ENCODE results near the gene ITPKB.

ITPKB gene

DNA sequence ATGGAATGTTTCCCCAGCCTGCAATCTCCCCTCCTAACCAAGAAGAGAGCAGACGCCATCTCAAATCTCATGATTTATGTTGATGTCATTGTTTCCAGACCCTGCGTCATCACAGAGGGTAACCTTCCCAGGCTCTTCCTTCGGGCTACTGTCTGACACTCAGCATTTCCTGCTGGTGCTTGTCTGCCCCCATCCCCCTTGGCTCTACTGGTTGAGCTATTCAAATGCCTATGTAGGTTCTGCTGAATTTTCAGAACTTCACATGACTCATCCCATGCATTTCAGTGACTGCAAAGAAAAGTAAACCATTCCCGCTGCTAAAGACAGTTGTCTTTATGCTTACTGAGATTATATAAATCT lies 24.8 kb upstream of the ITPKB start:
- Histone ChIP-seq H4K20me1 (ENCODE audit: insufficient read depth, low read length) (no peaks in the 10 kb centered on the region), H3K4me3 (ENCODE audit: low read length) (peak overlapping the region; percentile 9; the same call in 1 of the 2 replicates), H3K4me2 (ENCODE audit: low read depth, low read length) (peak overlapping the region; percentile 78), H3K36me3 (replicated peaks; ENCODE audit: insufficient read depth, low read length) (no peaks in the 10 kb centered on the region), H3K9me3 (replicated peaks; ENCODE audit: insufficient read depth, low read length) (no peaks in the 10 kb centered on the region), H3K27ac (ENCODE audit: low read length) (peak overlapping the region; percentile 85), H3F3A (ENCODE audit: insufficient read depth, low read length) (peaks cover 21% of the 10 kb centered on the region), H3K9ac (ENCODE audit: low read length) (peak overlapping the region; percentile 34), H3K27me3 (replicated peaks; ENCODE audit: insufficient read depth, low read length) (no peaks in the 10 kb centered on the region), H3K79me2 (ENCODE audit: low read length) (no peaks in the 10 kb centered on the region), H3K4me1 (ENCODE audit: low read length) (peaks cover 32% of the 10 kb centered on the region), H2AFZ (ENCODE audit: low read length) (no peak overlapping the region), H3K9me2 (replicated peaks; ENCODE audit: insufficient read depth, low read length) (no peaks in the 10 kb centered on the region)
- TF ChIP-seq, protein P1, sequence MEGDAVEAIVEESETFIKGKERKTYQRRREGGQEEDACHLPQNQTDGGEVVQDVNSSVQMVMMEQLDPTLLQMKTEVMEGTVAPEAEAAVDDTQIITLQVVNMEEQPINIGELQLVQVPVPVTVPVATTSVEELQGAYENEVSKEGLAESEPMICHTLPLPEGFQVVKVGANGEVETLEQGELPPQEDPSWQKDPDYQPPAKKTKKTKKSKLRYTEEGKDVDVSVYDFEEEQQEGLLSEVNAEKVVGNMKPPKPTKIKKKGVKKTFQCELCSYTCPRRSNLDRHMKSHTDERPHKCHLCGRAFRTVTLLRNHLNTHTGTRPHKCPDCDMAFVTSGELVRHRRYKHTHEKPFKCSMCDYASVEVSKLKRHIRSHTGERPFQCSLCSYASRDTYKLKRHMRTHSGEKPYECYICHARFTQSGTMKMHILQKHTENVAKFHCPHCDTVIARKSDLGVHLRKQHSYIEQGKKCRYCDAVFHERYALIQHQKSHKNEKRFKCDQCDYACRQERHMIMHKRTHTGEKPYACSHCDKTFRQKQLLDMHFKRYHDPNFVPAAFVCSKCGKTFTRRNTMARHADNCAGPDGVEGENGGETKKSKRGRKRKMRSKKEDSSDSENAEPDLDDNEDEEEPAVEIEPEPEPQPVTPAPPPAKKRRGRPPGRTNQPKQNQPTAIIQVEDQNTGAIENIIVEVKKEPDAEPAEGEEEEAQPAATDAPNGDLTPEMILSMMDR (IDR thresholded peaks at IDR 0.05; ENCODE audit: low read length) = no peak
- no peak for TF ChIP-seq EZH2phosphoT487 (IDR thresholded peaks at IDR 0.05; ENCODE audit: low read length)
- no peak for TF ChIP-seq EZH2 (optimal IDR thresholded peaks at IDR 0.05; ENCODE audit: low read depth, low read length)
- DNase-seq = peak; percentile 59

DNA sequence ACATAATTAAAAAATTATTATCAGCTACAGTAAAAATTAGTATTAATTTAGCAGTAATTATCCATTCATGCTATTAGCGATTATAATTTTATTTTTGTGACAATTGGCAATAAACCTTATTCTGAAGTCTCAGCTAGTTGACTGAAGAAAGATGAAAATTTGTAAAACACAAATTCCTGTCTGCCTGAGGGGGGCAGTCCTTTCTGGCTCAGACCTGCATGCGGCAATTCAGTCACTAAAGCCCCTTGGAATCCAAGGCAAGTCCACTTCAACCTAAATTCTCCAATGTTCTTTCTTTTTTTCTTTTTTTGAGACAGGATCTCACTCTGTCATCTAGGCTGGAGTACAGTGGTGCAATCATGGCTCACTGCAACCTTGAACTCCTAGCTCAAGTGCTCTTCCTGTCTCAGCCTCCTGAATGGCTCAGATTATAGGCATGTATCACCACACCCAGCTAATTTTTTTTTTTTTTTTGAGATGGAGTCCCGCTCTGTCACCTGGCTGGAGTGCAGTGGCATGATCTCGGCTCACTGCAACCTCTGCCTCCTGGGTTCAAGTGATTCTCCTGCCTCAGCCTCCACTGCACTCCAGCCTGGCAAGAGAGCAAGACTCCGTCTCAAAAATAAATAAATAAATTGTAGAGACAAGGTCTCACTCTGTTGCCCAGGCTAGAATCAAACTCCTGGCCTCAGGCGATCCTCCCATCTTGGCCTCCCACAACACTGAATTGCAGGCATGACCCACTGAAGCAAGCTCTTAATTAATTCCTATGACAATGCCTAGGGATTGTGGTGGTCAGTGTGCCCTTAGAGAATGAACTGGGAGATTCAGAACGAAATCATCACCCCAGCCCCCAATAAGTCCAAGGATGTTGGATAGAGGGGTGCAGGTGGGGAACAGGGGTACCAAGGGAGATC lies 24.2 kb upstream of the ITPKB start:
- H3K9me2 ChIP-seq (replicated peaks; ENCODE audit: insufficient read depth, low read length) = no peaks in the 10 kb centered on the region
- H3K9ac ChIP-seq (ENCODE audit: low read length) = no peak overlapping the region; the same call in 1 of the 2 replicates
- H3K9me3 ChIP-seq (replicated peaks; ENCODE audit: insufficient read depth, low read length) = no peaks in the 10 kb centered on the region
- TF ChIP-seq, protein P1 (IDR thresholded peaks at IDR 0.05; ENCODE audit: low read length) = no peak
- no peak for TF ChIP-seq EZH2 (optimal IDR thresholded peaks at IDR 0.05; ENCODE audit: low read depth, low read length)
- no peak overlapping the region for H2AFZ ChIP-seq (ENCODE audit: low read length)
- H3K4me2 ChIP-seq (ENCODE audit: low read depth, low read length) = peak overlapping the region; percentile 78
- H3K27me3 ChIP-seq (replicated peaks; ENCODE audit: insufficient read depth, low read length) = no peaks in the 10 kb centered on the region
- no peaks in the 10 kb centered on the region for H3K36me3 ChIP-seq (replicated peaks; ENCODE audit: insufficient read depth, low read length)
- H3K27ac ChIP-seq (ENCODE audit: low read length) = peak overlapping the region; percentile 85
- no peaks in the 10 kb centered on the region for H4K20me1 ChIP-seq (ENCODE audit: insufficient read depth, low read length)
- no peaks in the 10 kb centered on the region for H3K79me2 ChIP-seq (ENCODE audit: low read length)
- peaks cover 32% of the 10 kb centered on the region for H3K4me1 ChIP-seq (ENCODE audit: low read length)
- no peak for DNase-seq
- peaks cover 21% of the 10 kb centered on the region for H3F3A ChIP-seq (ENCODE audit: insufficient read depth, low read length)
- peak overlapping the region; percentile 9; the same call in 1 of the 2 replicates for H3K4me3 ChIP-seq (ENCODE audit: low read length)

DNA sequence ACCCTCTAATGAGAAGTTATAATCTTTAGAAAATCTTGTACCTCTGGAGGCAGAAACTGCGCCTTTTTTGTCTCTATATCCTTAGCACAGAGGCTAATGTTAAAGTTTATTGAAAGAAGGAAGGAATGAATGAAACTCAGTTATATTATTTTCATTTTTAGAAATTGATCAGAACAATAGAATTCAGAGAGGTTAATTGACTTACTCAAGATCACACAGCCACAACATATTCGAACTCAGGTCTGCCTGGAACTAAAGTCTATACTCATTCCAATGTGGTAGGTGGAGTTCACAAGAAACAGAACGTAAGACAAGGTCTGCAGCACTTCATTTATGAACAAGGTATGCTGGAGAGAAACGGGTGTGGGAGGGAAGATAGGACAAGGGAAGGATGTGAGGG lies 23.0 kb upstream of the ITPKB start:
- no peak for DNase-seq
- H3K4me1 ChIP-seq (ENCODE audit: low read length) = peaks cover 32% of the 10 kb centered on the region
- H4K20me1 ChIP-seq (ENCODE audit: insufficient read depth, low read length) = no peaks in the 10 kb centered on the region
- H2AFZ ChIP-seq (ENCODE audit: low read length) = no peak overlapping the region
- peaks cover 21% of the 10 kb centered on the region for H3F3A ChIP-seq (ENCODE audit: insufficient read depth, low read length)
- H3K4me2 ChIP-seq (ENCODE audit: low read depth, low read length) = no peak overlapping the region
- TF ChIP-seq, protein P1 (IDR thresholded peaks at IDR 0.05; ENCODE audit: low read length) = no peak
- TF ChIP-seq EZH2 (optimal IDR thresholded peaks at IDR 0.05; ENCODE audit: low read depth, low read length) (no peak), EZH2phosphoT487 (IDR thresholded peaks at IDR 0.05; ENCODE audit: low read length) (no peak)
- no peaks in the 10 kb centered on the region for H3K36me3 ChIP-seq (replicated peaks; ENCODE audit: insufficient read depth, low read length)
- no peak overlapping the region for H3K27ac ChIP-seq (ENCODE audit: low read length)
- H3K9me2 ChIP-seq (replicated peaks; ENCODE audit: insufficient read depth, low read length) = no peaks in the 10 kb centered on the region
- H3K9ac ChIP-seq (ENCODE audit: low read length) = no peak overlapping the region
- H3K9me3 ChIP-seq (replicated peaks; ENCODE audit: insufficient read depth, low read length) = no peaks in the 10 kb centered on the region
- no peak overlapping the region for H3K4me3 ChIP-seq (ENCODE audit: low read length)
- no peaks in the 10 kb centered on the region for H3K79me2 ChIP-seq (ENCODE audit: low read length)
- H3K27me3 ChIP-seq (replicated peaks; ENCODE audit: insufficient read depth, low read length) = no peaks in the 10 kb centered on the region

All from MM.1S (cell line).